IMR-90 (cell line): Measurements from ENCODE around the gene IL20. TPM values are rescaled to one million over a fixed set of nuclear protein-coding genes. Genes with fewer than 3 reads are reported as not detected.

ENCODE experiments used
- ATAC-seq: fragments of 200-7000 bp; cut with Tn5 transposase; 2 replicates; pipeline ENCODE4 v1.9.1; 2020; ENCODE audit warnings: low read depth, mild to moderate bottlenecking, moderate library complexity
- BruUV-seq: library from RNA; stranded (reverse); fragments of 400-500 nt; replicated peaks from 2 replicates; lab custom pipeline; 2021; lab: Mats Ljungman, UMichigan
- CTCF ChIA-PET: fragments of 300-600 bp; formaldehyde crosslinking; extraction: SDS; loops from one replicate; lab custom pipeline; 2021; ENCODE audit warnings: antibody characterized with exemption; lab: Yijun Ruan, JAX
- POLR2A ChIA-PET: fragments of 300-600 bp; sonication (Branson Sonifier 250); formaldehyde crosslinking; loops from one replicate; lab custom pipeline; 2022; ENCODE audit warnings: antibody characterized with exemption; ENCODE audit not compliant: unreplicated experiment; lab: Charles Lee
- DNase-seq: peaks from one replicate; pipeline ENCODE4 v3.0.0; 2013
- H2AFZ ChIP-seq: replicated peaks from 2 replicates; pipeline ENCODE3; 2013; ENCODE audit warnings: low read length, mild to moderate bottlenecking; ENCODE audit not compliant: poor library complexity
- H2AK5ac ChIP-seq: 2 replicates; pipeline ENCODE4 v1.6.1; 2013; ENCODE audit warnings: low read depth, low read length, inconsistent platforms
- H2AK9ac ChIP-seq: replicated peaks from 2 replicates; pipeline ENCODE3; 2013; ENCODE audit warnings: mild to moderate bottlenecking, low read depth, low read length, moderate library complexity; ENCODE audit not compliant: poor library complexity
- H2BK120ac ChIP-seq: 2 replicates; pipeline ENCODE4 v1.6.1; 2013; ENCODE audit warnings: low read depth, low read length, inconsistent platforms
- H2BK15ac ChIP-seq: 3 replicates; pipeline ENCODE4 v1.6.1; 2013; ENCODE audit warnings: low read depth, low read length, inconsistent platforms
- H2BK20ac ChIP-seq: 2 replicates; pipeline ENCODE4 v1.6.1; 2013; ENCODE audit warnings: low read depth, mild to moderate bottlenecking, inconsistent platforms, low read length, moderate library complexity
- H2BK5ac ChIP-seq: 2 replicates; pipeline ENCODE4 v1.6.1; 2013; ENCODE audit warnings: mild to moderate bottlenecking, low read depth, low read length, inconsistent platforms; ENCODE audit not compliant: poor library complexity, severe bottlenecking
- H3K14ac ChIP-seq: replicated peaks from 2 replicates; pipeline ENCODE4 v1.6.1; 2013; ENCODE audit warnings: low read depth, low read length, inconsistent platforms
- H3K18ac ChIP-seq: 2 replicates; pipeline ENCODE4 v1.6.1; 2013; ENCODE audit warnings: low read depth, low read length, control low read depth
- H3K23ac ChIP-seq: 2 replicates; pipeline ENCODE4 v1.6.1; 2013; ENCODE audit warnings: low read depth, low read length, inconsistent platforms
- H3K27ac ChIP-seq: 2 replicates; pipeline ENCODE4 v1.5.1; 2013; ENCODE audit warnings: mild to moderate bottlenecking, control low read depth, low read length; ENCODE audit not compliant: insufficient read depth
- H3K27me3 ChIP-seq: 2 replicates; pipeline ENCODE4 v1.6.1; 2013; ENCODE audit warnings: low read length; ENCODE audit not compliant: control insufficient read depth, insufficient read depth
- H3K36me3 ChIP-seq: 2 replicates; pipeline ENCODE4 v1.6.1; 2013; ENCODE audit warnings: low read length, mixed read lengths; ENCODE audit not compliant: control insufficient read depth, insufficient read depth
- H3K4ac ChIP-seq: 2 replicates; pipeline ENCODE4 v1.6.1; 2013; ENCODE audit warnings: low read depth, low read length, inconsistent platforms
- H3K4me1 ChIP-seq: 2 replicates; pipeline ENCODE4 v1.6.1; 2013; ENCODE audit warnings: low read length, mixed read lengths; ENCODE audit not compliant: control insufficient read depth, insufficient read depth
- H3K4me2 ChIP-seq: 2 replicates; pipeline ENCODE4 v1.6.1; 2013; ENCODE audit warnings: low read depth, mild to moderate bottlenecking, control low read depth, low read length, moderate library complexity
- H3K4me3 ChIP-seq: 2 replicates; pipeline ENCODE4 v1.5.1; 2013; ENCODE audit warnings: low read depth, mild to moderate bottlenecking, control low read depth, low read length, moderate library complexity; ENCODE audit not compliant: insufficient read depth
- H3K56ac ChIP-seq: 2 replicates; pipeline ENCODE4 v1.6.1; 2013; ENCODE audit warnings: low read length, inconsistent platforms; ENCODE audit not compliant: insufficient read depth; ENCODE audit errors: extremely low read depth
- H3K79me1 ChIP-seq, 2 experiments: 2 replicates each; pipeline ENCODE4 v1.6.1; 2013; ENCODE audit warnings: low read length in 2 of 2, inconsistent platforms in 1 of 2, low read depth in 1 of 2
- H3K9ac ChIP-seq: 2 replicates; pipeline ENCODE4 v1.6.1; 2013; ENCODE audit warnings: low read depth, low read length, control low read depth
- H3K9me1 ChIP-seq: 2 replicates; pipeline ENCODE4 v1.6.1; 2013; ENCODE audit warnings: low read length, inconsistent platforms; ENCODE audit not compliant: insufficient read depth
- H3K9me3 ChIP-seq: 2 replicates; pipeline ENCODE4 v1.6.1; 2013; ENCODE audit warnings: low read length; ENCODE audit not compliant: control insufficient read depth, insufficient read depth
- H4K20me1 ChIP-seq: 2 replicates; pipeline ENCODE4 v1.6.1; 2013; ENCODE audit warnings: low read length, inconsistent platforms; ENCODE audit not compliant: insufficient read depth
- H4K5ac ChIP-seq: 2 replicates; pipeline ENCODE4 v1.6.1; 2013; ENCODE audit warnings: mild to moderate bottlenecking, low read depth, low read length, control low read depth
- H4K8ac ChIP-seq, 2 experiments: 2 replicates each; pipeline ENCODE4 v1.6.1; 2013; ENCODE audit warnings: low read depth in 2 of 2, low read length in 2 of 2, control low read depth in 1 of 2, inconsistent platforms in 1 of 2
- H4K91ac ChIP-seq: 2 replicates; pipeline ENCODE4 v1.6.1; 2013; ENCODE audit warnings: low read depth, low read length, inconsistent platforms; ENCODE audit not compliant: insufficient read depth
- BHLHE40 ChIP-seq: fragments of 150-350 bp; IDR thresholded peaks from 2 replicates; pipeline ENCODE4 v1.6.1; 2016; ENCODE audit warnings: mild to moderate bottlenecking, low read depth, low read length
- CEBPB ChIP-seq: IDR thresholded peaks from 2 replicates; pipeline ENCODE4 v1.6.1; 2012; ENCODE audit warnings: low read depth, low read length, improper control_type of control experiment
- CHD1 ChIP-seq: IDR thresholded peaks from 2 replicates; pipeline ENCODE4 v1.6.1; 2012; ENCODE audit warnings: low read depth, low read length, improper control_type of control experiment
- CTCF ChIP-seq: conservative IDR thresholded peaks from 2 replicates; pipeline ENCODE4 v1.5.1; 2012; ENCODE audit warnings: mild to moderate bottlenecking, low read depth, low read length, improper control_type of control experiment
- ELK1 ChIP-seq: fragments of 150-350 bp; IDR thresholded peaks from 2 replicates; pipeline ENCODE4 v1.6.1; 2016; ENCODE audit warnings: low read depth, mild to moderate bottlenecking, low read length, moderate library complexity, borderline replicate concordance
- FOS ChIP-seq: fragments of 150-350 bp; IDR thresholded peaks from 2 replicates; pipeline ENCODE4 v1.6.1; 2016; ENCODE audit warnings: low read depth, low read length
- MAFK ChIP-seq: IDR thresholded peaks from 2 replicates; pipeline ENCODE4 v1.6.1; 2012; ENCODE audit warnings: low read depth, low read length, improper control_type of control experiment
- MXI1 ChIP-seq: IDR thresholded peaks from 2 replicates; pipeline ENCODE4 v1.6.1; 2012; ENCODE audit warnings: low read depth, mild to moderate bottlenecking, low read length, moderate library complexity, borderline replicate concordance
- NFE2L2 ChIP-seq: fragments of 150-350 bp; IDR thresholded peaks from 2 replicates; pipeline ENCODE4 v1.6.1; 2016; ENCODE audit warnings: low read depth, mild to moderate bottlenecking, low read length
- POLR2A ChIP-seq: IDR thresholded peaks from 2 replicates; pipeline ENCODE4 v1.6.1; 2012; ENCODE audit warnings: mild to moderate bottlenecking, low read depth, low read length
- RCOR1 ChIP-seq: IDR thresholded peaks from 2 replicates; pipeline ENCODE4 v1.6.1; 2012; ENCODE audit warnings: mild to moderate bottlenecking, low read length, improper control_type of control experiment; ENCODE audit not compliant: insufficient replicate concordance
- RFX5 ChIP-seq: IDR thresholded peaks from 2 replicates; pipeline ENCODE4 v1.8.0; 2012; ENCODE audit warnings: low read depth, mild to moderate bottlenecking, low read length, moderate library complexity
- SMC3 ChIP-seq: fragments of 150-350 bp; IDR thresholded peaks from 2 replicates; pipeline ENCODE4 v1.6.1; 2016; ENCODE audit warnings: low read depth, mild to moderate bottlenecking, antibody characterized with exemption, low read length, moderate library complexity
- USF2 ChIP-seq: fragments of 150-350 bp; IDR thresholded peaks from 2 replicates; pipeline ENCODE4 v1.6.1; 2017; ENCODE audit warnings: mild to moderate bottlenecking, antibody characterized with exemption, low read length, low read depth
- WGBS, 2 experiments: methylation state at CpG; one replicate each; pipeline versions ENCODE4 v1.1.5 to v1.1.7; 2013; ENCODE audit warnings: missing lambda C conversion rate in 2 of 2; ENCODE audit not compliant: insufficient read length in 1 of 2; ENCODE audit errors: extremely low coverage in 2 of 2; 5-methylcytosine and 5-hydroxymethylcytosine counted together
- dilution Hi-C: fragments of 300-500 bp; cut with HindIII; formaldehyde crosslinking; loops from one replicate; pipeline ENCODE4 v1.14.3; 2018; ENCODE audit warnings: low sequenced_read_pairs; ENCODE audit not compliant: unreplicated experiment
- in situ Hi-C: fragments of 300-500 bp; cut with MboI; formaldehyde crosslinking; loops from 3 replicates; pipeline ENCODE4 v1.14.3; 2019; ENCODE audit warnings: low sequenced_read_pairs, inconsistent platforms, mixed read lengths
- intact Hi-C: fragments of 100-400 bp; cut with micrococcal nuclease; formaldehyde crosslinking; loops from 2 replicates; pipeline ENCODE4 v1.10.0; 2022
- polyA plus RNA-seq, 3 experiments: library from polyadenylated mRNA; depleted of rRNA; stranded (reverse); fragments of >200 nt; gene quantifications; 2 replicates each; pipeline ENCODE4 v1.2.3, GENCODE V29; 2012; ENCODE audit warnings: low replicate concordance in 1 of 3
- total RNA-seq: library from RNA; depleted of rRNA; stranded (reverse); fragments of >200 nt; gene quantifications from 2 replicates; pipeline ENCODE4 v1.2.3, GENCODE V29; 2012

IL20 gene
- total and polyA plus RNA-seq, 2 of the 4 experiments (the other 2 are of a cell fraction): not detected

- 100% methylated on average over 2 of the region's 6 CpGs; no CpG with 5 or more reads in 1 of the 2 experiments for WGBS, 2 experiments
- no peak overlapping the region for H3K4me2 ChIP-seq
- H3K4me3 ChIP-seq: no peak overlapping the region
- BruUV-seq: no TSS peak
- DNase-seq (no peak), ATAC-seq (no peak)
- H3K23ac ChIP-seq: no peak overlapping the region
- POLR2A ChIA-PET: no interaction called here
- H3K9me3 ChIP-seq: no peaks in the 10 kb centered on the region
- no peak overlapping the region for H4K5ac ChIP-seq
- in situ Hi-C loops (no loop called here), intact Hi-C loops (no loop called here), dilution Hi-C loops (no loop called here)
- H2AK5ac ChIP-seq: no peak overlapping the region
- H3K14ac ChIP-seq: no peak overlapping the region
- H2BK120ac ChIP-seq: no peak overlapping the region
- peaks cover 18% of the 10 kb centered on the region for H3K4me1 ChIP-seq
- H3K27ac ChIP-seq: no peak overlapping the region
- no peak overlapping the region for H2BK20ac ChIP-seq
- H3K4ac ChIP-seq: no peak overlapping the region
- H3K36me3 ChIP-seq: no peaks in the 10 kb centered on the region
- no peak overlapping the region for H3K56ac ChIP-seq
- CTCF ChIA-PET: no interaction called here
- no peak overlapping the region for H4K91ac ChIP-seq
- H2BK15ac ChIP-seq: no peak overlapping the region
- no peak overlapping the region for H3K9ac ChIP-seq
- no peak overlapping the region for H2BK5ac ChIP-seq
- H3K79me1 ChIP-seq: peaks cover 0 to 21% of the 10 kb centered on the region in 2 experiments; a peak in 2 of 4 replicates
- H2AFZ ChIP-seq: no peak overlapping the region
- TF ChIP-seq RFX5 (no peak), RCOR1 (no peak), CEBPB (no peak), MAFK (no peak), POLR2A (no peak), CTCF (no peak), NFE2L2 (no peak), CHD1 (no peak), SMC3 (no peak), MXI1 (no peak), USF2 (no peak), BHLHE40 (no peak), ELK1 (no peak), FOS (no peak)
- no peaks in the 10 kb centered on the region for H4K20me1 ChIP-seq
- peaks cover 22% of the 10 kb centered on the region for H3K9me1 ChIP-seq
- H4K8ac ChIP-seq: no peak overlapping the region
- H3K27me3 ChIP-seq: no peaks in the 10 kb centered on the region
- no peak overlapping the region for H2AK9ac ChIP-seq
- H3K18ac ChIP-seq: no peak overlapping the region
These were observed 36.5 kb downstream of the IL20 start for GRCh38 chr1:206901944-206902343.
